Measurements from ENCODE around the gene CIROP.

The CIROP gene

GRCh38 chr14:23051141-23052057 lies 53.4 kb downstream of the CIROP start:
- TF ChIP-seq SNAI2 (CRISPR knock-in tag; IDR thresholded peaks at IDR 0.05) (no peak), CSDC2 (CRISPR knock-in tag; IDR thresholded peaks at IDR 0.05) (no peak), TOX (CRISPR knock-in tag; IDR thresholded peaks at IDR 0.05; ENCODE audit: borderline replicate concordance) (no peak), ARNTL (CRISPR knock-in tag; IDR thresholded peaks at IDR 0.05; ENCODE audit: borderline replicate concordance, low read depth) (no peak), TCF4 (CRISPR knock-in tag; IDR thresholded peaks at IDR 0.05; ENCODE audit: borderline replicate concordance) (no peak), ESRRG (CRISPR knock-in tag; IDR thresholded peaks at IDR 0.05) (no peak), CSRNP3 (CRISPR knock-in tag; IDR thresholded peaks at IDR 0.05) (no peak), PATZ1 (CRISPR knock-in tag; IDR thresholded peaks at IDR 0.05; ENCODE audit: borderline replicate concordance) (no peak), ISL1 (CRISPR knock-in tag; IDR thresholded peaks at IDR 0.05) (no peak), ZNF70 (CRISPR knock-in tag; IDR thresholded peaks at IDR 0.05) (no peak), ZFP3 (CRISPR knock-in tag; IDR thresholded peaks at IDR 0.05) (no peak), BACH2 (CRISPR knock-in tag; IDR thresholded peaks at IDR 0.05; ENCODE audit: borderline replicate concordance) (no peak)
- ATAC-seq = no peak
